ENCODE results near the gene GLIPR1. TPM values are rescaled to one million over a fixed set of nuclear protein-coding genes. Genes with fewer than 3 reads are reported as not detected.
"Not testable (repeated sequence)": the region's sequence is repeated elsewhere in the genome, so short reads cannot be mapped to it uniquely, and the experiment has no call there.

The GLIPR1 gene
- total RNA-seq, 1 donor from 2014 or later = 29.8 TPM

GRCh38 chr12:75507086-75507485, 26.5 kb downstream of the GLIPR1 start:
- no peak for ATAC-seq
- intact Hi-C loops (cut with DNase I) = no loop called here
- no peak for DNase-seq (ENCODE audit: low spot score)

DNA sequence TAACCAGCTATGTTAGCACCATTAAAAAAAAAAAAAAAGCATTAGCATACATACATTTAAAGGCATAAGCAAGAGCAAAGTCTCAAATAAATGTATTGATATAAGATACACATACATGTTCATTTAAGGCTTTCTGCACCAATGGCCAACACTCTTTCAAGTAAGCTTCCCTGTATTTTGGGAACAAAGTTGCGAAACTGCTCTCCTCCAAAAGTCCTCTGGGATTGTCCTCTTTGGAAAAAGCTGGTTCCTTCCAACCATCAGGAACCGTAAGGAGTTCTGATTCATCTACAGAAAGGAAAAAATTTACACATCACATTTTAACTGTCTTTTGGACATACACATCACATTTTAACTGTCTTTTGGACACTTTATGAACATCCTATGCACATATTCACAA, 27.6 kb downstream of the GLIPR1 start:
- ATAC-seq = peak; percentile 33
- intact Hi-C loops (cut with DNase I) = no loop called here
- DNase-seq (ENCODE audit: low spot score) = no peak

DNA sequence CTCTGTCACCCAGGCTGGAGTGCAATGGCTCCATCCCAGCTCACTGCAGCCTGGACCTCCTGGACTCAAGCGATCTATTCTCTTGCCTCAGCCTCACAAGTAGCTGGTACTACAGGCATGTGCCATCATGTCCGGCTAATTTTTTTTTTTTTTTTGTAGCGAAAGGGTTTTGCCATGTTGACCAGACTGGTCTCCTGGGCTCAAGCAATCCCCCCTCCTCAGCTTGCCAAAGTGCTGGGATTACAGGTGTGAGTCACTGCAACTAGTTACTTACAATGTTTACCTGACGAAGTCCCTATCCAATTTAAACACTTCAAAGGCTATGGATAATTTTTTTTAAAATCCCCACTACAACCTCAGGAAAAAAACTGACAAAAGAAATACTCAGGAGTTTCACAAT, 29.1 kb downstream of the GLIPR1 start:
- DNase-seq (ENCODE audit: low spot score) (no peak), ATAC-seq (no peak)
- intact Hi-C loops (cut with DNase I) = no loop called here

GRCh38 chr12:75511116-75512048, 30.8 kb downstream of the GLIPR1 start, which contains the start of gene KRR1:
Gene KRR1, minus strand, starts transcription at chr12:75511609. Its CDS starts 12 bp downstream, at chr12:75511597.
- DNase-seq (ENCODE audit: low spot score) (peak; percentile 93), ATAC-seq (peak; percentile 99)
- intact Hi-C loops (cut with DNase I) = no loop called here

- intact Hi-C loops (cut with DNase I) = loop anchor here (10.0 kb wide), 1 partner anchor 514 kb away; the partner anchor contains the start of gene PHLDA1
- DNase-seq (ENCODE audit: low spot score) = not testable (repeated sequence)
These were observed 40.7 kb downstream of the GLIPR1 start for GRCh38 chr12:75521224-75521623.

GRCh38 chr12:75522124-75522523, 41.6 kb downstream of the GLIPR1 start:
- ATAC-seq = not testable (repeated sequence)
- intact Hi-C loops (cut with DNase I) = loop anchor here (10.0 kb wide), 1 partner anchor 513 kb away; the partner anchor contains the start of gene PHLDA1

More at GRCh38 chr12:75521224-75521623, 40.7 kb downstream of the GLIPR1 start:
- ATAC-seq = not testable (repeated sequence)

DNA sequence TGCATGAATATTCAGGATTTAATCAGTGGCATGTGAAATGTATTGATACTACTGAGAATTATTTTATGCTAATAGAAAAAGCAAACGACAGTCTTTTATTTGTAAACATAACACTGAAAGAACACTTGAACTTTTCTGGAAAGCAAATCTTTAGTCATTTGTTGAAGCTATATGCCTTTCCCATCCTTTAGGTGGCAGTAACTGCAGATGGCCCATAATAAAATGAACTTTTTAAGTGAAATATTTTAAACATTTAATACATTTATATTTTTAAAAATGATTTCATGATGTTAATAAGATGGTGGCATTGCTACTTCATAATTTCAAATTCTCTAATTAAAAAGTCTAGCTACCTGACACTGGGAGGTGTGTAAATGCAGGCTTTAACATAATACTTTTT, 44.7 kb downstream of the GLIPR1 start:
- intact Hi-C loops (cut with DNase I) = loop anchor here (10.0 kb wide), 1 partner anchor 510 kb away; the partner anchor contains the start of gene PHLDA1
- ATAC-seq (no peak), DNase-seq (ENCODE audit: low spot score) (no peak)

More at GRCh38 chr12:75522124-75522523, 41.6 kb downstream of the GLIPR1 start:
- not testable (repeated sequence) for DNase-seq (ENCODE audit: low spot score)

GRCh38 chr12:75526655-75527511, 46.3 kb downstream of the GLIPR1 start:
- DNase-seq (ENCODE audit: low spot score) = no peak
- ATAC-seq = no peak
- intact Hi-C loops (cut with DNase I) = loop anchor here (10.0 kb wide), 1 partner anchor 508 kb away; the partner anchor contains the start of gene PHLDA1

GRCh38 chr12:75528272-75528671, 47.7 kb downstream of the GLIPR1 start:
- DNase-seq (ENCODE audit: low spot score) (no peak), ATAC-seq (no peak)
- intact Hi-C loops (cut with DNase I) = loop anchor here (10.0 kb wide), 1 partner anchor 507 kb away; the partner anchor contains the start of gene PHLDA1

- no peak for DNase-seq (ENCODE audit: low spot score)
- ATAC-seq = no peak
- intact Hi-C loops (cut with DNase I) = loop anchor here (10.0 kb wide), 1 partner anchor 506 kb away; the partner anchor contains the start of gene PHLDA1
These were observed 48.1 kb downstream of the GLIPR1 start for GRCh38 chr12:75528692-75529091.

GRCh38 chr12:75529316-75529715, 48.8 kb downstream of the GLIPR1 start:
- ATAC-seq = no peak
- intact Hi-C loops (cut with DNase I) = loop anchor here (10.0 kb wide), 1 partner anchor 505 kb away; the partner anchor contains the start of gene PHLDA1
- no peak for DNase-seq (ENCODE audit: low spot score)

DNA sequence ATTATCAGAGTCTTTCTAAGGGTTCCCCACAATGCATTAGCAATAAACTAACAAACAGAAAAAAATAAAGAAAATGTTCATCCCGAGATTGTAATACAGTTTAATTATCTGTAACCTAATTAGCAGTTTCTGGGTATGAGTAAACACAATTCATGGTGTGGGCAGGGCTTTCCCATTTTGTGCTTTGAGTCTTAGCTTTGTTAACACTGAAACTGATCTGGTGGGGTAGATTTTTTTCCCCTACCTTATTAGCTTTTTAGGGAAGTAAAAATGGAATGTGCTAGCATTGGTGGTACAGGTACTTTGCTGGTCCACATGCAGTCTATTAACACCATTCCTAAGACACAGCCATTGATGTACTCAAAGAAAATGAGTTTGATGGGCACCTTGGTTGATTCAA, 49.3 kb downstream of the GLIPR1 start:
- intact Hi-C loops (cut with DNase I) = loop anchor here (10.0 kb wide), 1 partner anchor 505 kb away; the partner anchor contains the start of gene PHLDA1
- no peak for ATAC-seq

DNA sequence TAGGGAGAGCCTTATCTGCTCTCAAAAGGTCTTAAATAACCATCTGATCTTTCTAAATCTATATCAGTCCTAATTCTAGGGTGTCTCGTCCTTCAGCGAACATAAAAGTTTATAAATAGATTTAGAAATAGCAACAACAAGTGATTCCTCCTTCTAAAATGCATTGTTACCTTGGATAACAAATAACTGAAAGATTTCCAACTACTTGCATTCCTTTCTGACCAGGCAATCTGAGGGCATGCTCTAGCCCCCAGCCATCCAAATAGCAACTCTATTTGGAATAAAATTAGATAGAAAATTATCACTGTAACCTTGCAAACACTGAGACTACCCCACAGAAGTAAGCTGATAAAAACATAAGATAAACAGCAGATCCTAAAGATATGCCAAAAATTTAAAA, 52.7 kb downstream of the GLIPR1 start:
- DNase-seq (ENCODE audit: low spot score) = no peak
- intact Hi-C loops (cut with DNase I) = no loop called here
- no peak for ATAC-seq

More for the DNA sequence above, 49.3 kb downstream of the GLIPR1 start:
- no peak for DNase-seq (ENCODE audit: low spot score)

- intact Hi-C loops (cut with DNase I) = no loop called here
- no peak for DNase-seq (ENCODE audit: low spot score)
- no peak for ATAC-seq
These were observed 59.3 kb downstream of the GLIPR1 start for GRCh38 chr12:75539889-75540288.

GRCh38 chr12:75542942-75543341, 62.4 kb downstream of the GLIPR1 start:
- ATAC-seq = no peak

GRCh38 chr12:75543529-75543928, 63.0 kb downstream of the GLIPR1 start:
- no peak for DNase-seq (ENCODE audit: low spot score)
- intact Hi-C loops (cut with DNase I) = no loop called here
- no peak for ATAC-seq

More at GRCh38 chr12:75542942-75543341, 62.4 kb downstream of the GLIPR1 start:
- no peak for DNase-seq (ENCODE audit: low spot score)
- intact Hi-C loops (cut with DNase I) = no loop called here

- DNase-seq (ENCODE audit: low spot score) = no peak
- no peak for ATAC-seq
- intact Hi-C loops (cut with DNase I) = no loop called here
These were observed 65.1 kb downstream of the GLIPR1 start for GRCh38 chr12:75545636-75546035.

DNA sequence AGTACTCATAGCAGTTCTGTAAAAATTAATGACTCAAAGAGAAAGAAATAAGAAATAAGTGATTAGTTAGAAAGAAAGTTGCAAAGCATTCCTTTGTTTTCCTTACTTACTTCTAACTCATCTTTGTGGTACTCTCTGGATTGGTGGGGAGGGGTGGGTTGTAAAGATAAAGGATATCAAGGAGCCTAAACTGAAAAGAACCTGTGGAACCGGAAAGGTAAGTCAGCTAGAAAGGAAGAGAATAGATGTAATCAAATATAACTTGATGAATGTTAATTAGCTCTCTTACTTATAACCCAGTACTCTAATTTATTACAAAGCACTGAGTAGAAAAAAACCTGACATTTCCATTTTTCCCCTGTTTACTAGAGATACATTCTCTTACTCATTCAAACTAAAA, 68.3 kb downstream of the GLIPR1 start:
- intact Hi-C loops (cut with DNase I) = no loop called here
- DNase-seq (ENCODE audit: low spot score) = no peak
- ATAC-seq = no peak

GRCh38 chr12:75549989-75550388, 69.4 kb downstream of the GLIPR1 start:
- intact Hi-C loops (cut with DNase I) = no loop called here
- DNase-seq (ENCODE audit: low spot score) (no peak), ATAC-seq (no peak)
